CD4-positive, alpha-beta T cell treated with Interleukin-17A for 1 hour (primary cell): Measurements from ENCODE around the gene PRKAR1B.

Experiments used
- DNase-seq: peaks from one replicate; pipeline ENCODE4 v3.0.0-alpha.2; 2020

PRKAR1B gene

DNA sequence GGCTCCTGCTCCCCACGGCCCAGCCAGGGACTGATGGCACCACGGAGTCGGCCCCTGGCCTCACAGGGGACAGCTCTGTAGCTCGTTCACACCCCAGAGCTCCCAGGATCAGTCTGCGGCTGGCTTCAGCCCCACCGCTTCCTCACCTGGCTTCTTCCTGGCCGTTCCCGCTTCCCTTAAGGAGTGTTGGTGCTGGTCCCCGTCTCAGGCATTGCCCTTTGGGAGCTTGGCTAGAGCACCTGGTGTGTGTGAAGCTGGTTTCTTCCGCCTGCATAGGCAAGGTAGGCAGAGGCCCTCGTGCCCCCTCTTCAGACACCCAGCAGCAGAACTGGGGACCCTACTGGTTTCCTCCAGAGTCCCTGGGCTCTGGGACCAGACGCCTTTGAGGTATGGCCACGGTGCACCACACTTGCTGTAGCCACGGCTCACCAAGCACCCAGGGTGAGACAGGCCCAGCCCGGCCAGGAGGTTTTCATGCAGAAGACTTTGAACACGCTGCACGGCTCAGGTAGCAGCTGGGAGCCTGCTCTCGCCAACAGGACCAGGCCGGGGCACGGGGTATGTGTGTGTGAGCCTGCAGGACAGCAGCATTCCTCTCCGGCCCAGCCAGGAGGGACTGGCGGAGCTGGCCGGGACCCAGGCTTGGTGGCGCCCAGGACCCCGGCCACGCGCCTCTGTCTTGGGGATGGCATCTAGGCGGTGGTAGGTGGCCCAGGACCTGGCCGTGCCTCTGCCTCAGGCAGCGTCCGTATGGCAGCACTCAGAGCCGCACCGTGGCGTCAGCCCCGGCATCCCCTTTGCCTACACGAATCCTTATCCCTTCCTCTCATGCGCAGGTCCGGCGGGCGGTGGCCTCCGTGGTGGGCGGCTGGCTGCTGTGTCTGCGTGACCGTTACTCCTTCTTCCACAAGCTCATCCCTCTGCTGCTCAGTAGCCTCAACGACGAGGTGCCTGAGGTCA is 13.2 kb upstream of the PRKAR1B start:
- DNase-seq: no peak

DNA sequence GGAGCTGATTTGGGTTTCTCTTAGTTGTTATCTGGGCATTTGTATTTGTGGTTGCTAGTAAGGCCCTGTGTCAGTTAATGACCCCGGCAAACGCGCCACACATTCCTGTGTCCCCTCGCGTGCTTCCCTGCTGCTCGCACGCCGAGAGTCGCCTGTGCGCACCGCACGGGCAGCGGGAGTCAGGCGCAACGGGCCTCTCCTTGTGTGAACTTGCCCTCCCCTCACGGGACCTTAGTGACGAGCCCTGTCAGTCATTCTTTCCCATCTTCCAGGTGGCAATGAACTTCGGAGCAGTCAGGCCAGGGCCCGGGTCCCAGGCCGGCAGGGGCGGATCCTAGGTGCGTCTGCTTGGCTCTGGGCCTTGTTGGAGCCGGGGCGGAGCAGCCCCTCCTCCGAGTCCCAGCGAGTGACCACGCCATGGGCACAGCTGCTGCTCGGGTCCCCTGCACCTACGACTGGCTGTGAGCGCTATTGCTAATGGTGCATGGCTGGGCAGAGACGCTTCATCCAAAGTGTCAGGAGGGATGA is 12.4 kb upstream of the PRKAR1B start:
- DNase-seq: no peak

DNA sequence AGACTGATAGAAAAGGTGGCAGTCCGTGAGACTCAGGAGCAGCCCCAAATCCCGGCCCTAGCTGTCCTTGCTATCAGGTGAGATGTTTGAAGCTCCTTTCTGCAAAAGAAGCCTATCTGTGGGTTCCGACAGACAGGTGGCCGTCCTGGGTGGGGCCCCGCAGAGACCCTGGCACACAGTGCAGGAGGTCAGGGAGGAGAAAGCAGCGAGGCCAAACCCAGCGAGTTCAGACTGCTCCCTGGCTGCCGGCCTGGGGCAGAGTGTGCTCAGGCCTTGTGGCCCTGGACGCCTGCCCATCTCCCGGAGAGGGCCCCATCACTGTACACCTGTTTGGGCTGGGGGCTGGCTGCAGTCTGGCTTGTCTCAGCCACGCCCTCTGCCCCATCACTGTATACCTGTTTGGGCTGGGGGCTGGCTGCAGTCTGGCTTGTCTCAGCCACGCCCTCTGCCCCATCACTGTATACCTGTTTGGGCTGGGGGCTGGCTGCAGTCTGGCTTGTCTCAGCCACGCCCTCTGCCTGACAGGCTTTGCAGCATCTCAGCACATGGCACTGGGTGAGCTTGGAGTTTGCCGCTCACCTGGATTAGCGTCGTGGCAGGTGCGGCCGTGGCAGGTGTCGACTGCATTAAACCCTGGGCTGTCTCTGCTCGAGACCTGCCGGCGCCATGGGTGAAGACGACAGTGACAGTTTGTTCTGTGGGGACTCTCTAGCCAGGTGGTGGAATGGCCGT is 11.8 kb upstream of the PRKAR1B start:
- no peak for DNase-seq

DNA sequence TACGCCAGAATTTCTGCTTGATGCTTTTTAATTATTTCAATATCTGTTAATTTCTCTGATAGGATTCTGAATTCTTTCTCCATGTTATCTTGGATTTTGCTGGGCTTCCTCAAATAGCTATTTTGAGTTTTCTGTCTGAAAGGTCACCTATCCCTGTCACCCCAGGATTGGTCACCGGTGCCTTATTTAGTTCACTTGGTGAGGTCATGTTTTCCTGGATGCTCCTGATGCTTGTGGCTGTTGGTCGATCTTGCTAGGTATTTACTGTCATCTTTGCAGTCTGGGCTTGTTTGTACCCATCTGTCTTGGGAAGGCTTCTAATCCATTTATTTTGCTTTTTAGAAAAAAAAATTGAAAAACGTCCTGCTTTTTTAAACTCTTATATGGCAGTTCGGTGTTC is 11.2 kb upstream of the PRKAR1B start:
- DNase-seq: no peak

DNA sequence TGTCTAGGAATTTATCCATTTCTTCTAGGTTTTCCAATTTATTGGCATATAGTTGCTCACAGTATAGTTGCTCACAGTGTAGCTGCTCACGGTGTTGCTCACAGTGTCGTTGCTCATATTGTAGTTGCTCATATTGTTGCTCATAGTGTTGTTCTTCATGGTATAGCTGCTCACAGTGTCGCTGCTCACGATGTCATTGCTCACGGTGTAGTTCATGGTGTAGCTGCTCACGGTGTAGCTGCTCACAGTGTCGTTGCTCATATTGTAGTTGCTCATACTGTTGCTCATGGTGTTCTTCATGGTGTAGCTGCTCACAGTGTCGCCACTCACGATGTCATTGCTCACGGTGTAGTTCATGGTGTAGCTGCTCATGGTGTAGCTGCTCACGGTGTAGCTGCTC is 7.7 kb upstream of the PRKAR1B start:
- no peak for DNase-seq

DNA sequence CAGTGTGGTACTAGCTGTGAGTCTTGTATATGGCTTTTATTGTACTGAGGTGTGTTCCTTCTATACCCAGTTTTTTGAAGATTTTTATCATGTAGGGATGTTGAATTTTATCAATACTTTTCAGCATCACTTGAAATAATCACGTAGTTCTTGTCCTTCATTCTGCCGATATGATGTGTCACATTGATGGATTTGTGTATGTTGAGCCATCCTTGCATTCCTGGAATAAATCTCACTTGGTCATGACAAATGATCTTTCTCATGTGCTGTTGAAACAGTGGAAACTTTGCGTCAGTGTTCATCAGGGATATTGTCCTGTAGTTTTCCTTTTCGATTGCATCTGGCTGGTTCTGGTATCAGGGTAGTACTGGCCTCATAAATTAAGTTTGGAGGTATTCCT is 7.1 kb upstream of the PRKAR1B start:
- no peak for DNase-seq

DNA sequence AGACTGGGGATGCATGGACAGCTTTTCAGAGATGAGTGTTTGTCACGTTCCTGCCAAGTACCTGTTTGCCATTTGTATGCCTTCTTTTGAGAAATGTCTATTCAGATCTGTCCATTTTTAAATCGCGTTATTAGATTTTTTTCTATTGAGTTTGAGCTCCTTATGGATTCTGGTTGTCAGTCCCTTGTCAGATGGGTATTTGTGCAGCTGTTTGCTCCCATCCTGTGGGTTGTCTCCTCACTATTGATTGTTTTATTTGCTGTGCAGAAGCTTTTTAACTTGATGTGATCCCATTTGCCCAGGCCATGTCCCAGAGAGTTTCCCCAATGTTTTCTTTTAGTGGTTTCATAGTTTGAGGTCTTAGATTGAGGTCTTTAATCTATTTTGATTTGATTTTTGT is 5.5 kb upstream of the PRKAR1B start:
- no peak for DNase-seq

DNA sequence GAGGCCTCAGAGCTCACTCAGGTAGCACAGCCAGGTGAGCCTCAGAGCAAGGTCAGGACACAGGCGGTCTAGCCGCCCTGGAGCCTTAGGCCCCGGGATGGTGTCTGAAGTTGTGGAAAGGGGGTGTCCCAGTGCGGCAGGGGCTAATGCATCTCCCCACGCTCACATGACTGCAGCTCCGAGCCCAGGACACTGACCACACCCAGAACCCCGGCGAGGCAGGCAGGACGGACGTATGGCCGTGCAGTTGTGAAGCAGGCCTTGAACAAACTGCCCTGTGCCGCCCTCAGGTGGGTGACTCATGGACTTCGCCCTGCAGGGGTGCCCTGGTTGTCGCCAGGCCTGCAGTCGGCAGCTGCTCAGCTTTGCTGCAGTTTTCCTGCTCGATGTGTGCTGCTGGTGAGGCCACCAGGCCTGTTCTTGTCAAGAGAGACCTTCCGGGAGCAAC is 5.0 kb upstream of the PRKAR1B start:
- DNase-seq: peak; percentile 19

DNA sequence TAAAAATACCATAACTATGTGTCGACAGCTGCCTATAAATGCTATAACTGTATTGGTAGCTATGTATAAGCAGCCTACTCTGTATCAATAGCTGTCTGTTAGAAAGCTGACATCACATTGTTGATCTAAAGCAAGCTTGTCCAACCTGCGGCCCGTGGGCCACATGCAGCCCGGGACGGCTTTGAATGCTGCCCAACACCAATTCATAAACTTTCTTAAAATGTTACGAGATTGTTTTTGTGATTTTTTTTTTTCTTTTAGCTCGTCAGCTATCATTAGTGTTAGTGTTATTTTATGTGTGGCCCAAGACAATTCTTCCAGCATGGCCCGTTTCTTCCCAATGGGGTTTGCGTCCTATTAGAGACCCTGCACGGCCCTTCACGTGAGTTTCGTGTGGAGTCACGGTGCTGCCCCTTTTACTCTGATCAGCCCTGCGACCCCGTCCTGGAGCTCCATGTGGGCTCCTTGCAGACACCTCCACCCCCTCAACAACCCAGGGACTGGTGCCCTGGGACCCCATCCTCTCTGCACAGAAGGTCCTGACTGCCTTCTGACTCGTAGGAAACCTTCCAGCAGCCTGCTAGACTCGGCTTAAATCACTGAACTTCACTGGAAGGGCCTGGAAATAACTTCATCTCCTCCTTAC is 4.5 kb upstream of the PRKAR1B start:
- DNase-seq: no peak

DNA sequence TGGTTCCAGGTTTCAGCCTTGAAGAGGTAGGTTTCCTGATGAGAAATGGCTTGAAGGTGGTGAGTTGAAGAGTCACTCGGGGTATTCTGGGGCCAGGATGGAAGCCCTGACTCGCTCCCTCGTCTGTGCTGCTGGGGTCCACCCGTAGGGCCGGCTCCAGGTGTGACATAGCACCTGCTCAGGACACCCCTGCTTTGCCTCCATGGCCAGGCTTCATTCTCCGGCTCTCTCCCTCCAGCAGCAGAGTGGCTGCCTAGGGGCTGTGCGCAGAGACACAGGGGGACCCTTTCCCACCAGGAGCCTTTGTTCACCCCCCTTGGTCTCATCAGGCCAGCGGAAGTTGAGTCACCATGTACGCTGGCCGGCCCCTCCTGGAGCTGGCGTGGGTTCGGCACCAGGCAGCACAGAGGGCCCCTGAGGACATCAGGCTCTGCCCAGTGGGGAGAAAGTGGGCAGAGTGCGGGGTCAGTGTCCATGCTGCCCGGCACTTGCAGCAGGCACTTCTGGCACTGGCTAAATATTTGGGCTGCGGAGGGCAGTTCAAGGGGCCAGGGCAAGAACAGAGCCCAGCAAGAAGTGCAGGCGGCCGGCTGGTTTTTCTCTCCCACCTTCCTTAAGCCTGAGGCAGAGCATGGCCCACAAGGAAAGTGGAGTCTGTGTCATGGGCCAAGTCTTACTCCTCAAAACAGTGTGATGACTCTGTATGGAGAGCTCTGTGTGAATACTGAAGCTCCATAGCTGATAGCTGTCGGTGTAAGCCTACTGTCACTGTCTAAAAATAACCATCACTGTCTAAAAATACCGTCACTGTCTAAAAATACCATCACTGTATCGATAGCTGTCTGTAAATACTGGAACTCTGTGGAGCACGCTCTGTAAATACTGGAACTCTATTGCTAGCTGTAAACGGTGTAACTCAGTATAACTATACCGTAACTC is 3.7 kb upstream of the PRKAR1B start:
- DNase-seq: no peak

DNA sequence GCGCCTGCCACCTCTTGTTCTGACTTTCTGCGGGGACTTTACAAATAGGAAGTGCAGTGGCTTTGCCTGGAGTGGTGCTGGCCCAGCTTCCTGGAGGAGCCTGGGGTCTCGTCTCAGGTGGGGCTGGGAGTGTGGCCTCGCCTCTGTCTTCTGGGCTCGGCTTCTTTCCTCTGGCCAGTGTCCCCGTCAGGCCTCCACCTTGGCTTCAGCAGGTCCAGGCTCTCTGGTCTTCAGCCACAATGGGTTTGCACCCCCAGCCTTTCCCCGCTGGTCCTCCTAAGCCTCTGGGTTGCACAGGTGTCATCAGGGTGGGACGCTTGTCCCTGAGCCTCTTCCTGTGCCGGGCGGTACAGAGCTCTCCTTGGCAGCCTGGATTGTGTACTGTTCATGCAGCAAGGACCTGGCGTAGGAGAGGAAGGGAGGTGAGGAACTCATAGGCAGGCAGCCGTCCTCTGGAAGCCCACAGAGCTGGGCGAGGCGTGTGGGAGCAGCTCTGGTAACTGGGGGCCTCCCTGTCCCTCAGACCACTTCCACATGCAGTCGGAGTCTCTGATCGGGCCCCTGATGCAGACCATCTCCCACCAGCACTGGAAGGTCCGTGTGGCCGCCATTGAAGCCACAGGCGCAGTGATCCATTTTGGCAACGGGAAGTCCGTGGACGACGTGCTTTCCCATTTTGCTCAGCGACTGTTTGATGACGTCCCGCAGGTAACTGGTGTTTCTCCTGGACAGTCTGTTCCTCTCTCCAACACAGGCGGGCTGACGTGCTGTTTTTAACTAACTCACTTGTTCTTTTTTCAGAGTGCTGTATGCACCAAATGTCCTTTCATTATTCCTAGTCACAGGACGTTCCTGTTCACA is 2.3 kb upstream of the PRKAR1B start:
- no peak for DNase-seq

DNA sequence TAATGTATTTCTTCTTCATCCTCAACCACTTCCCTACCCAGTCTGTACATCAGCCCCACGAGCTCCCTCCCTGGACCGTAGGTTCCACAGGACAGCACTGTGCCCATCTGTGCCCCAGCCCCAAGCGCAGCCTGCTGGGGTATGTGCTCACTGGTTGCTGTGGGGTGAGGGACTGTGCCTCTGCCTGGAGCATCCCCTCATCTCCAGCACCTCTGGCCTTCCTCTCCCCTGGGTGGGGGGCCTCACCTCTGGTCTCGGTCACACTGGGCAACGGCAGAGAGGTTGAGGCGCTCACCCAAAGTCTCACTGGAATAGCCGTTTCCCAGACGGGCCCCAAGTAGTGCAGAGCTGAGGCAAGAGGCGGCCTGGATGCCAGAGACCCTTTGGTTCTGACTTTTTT is 1.5 kb upstream of the PRKAR1B start:
- no peak for DNase-seq

DNA sequence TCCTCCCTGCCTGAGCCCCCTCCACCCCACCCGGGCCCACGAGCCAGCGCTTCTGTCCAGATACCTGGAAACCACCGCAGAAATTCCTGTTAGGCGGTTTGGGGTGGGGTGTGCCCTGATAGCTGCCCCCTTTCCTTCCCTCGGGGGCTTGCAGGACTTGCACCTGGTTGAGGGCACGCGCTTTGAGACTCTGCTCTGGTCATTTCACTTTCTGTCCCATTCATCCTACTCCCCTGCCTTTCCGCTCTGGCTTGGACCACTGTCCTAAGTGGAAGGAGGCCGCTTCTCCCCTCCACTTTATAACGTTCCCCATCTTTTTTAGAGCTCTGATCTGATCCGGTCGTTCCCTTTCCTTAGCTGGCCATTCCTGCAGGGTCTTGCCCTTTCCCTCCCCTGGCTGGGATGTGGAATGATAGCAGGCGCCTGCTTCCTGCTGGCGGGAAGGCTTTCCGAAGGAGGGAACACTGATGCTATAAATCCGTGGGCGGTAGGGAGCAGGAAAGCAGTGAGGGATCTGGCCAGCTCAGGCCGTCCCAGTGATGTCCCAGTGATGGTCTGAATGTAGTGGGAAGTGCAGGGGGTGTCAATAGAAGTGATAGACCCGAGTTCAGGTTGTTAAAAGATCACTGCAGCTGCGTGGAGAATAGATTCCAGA is 852 bp upstream of the PRKAR1B start:
- DNase-seq: no peak

DNA sequence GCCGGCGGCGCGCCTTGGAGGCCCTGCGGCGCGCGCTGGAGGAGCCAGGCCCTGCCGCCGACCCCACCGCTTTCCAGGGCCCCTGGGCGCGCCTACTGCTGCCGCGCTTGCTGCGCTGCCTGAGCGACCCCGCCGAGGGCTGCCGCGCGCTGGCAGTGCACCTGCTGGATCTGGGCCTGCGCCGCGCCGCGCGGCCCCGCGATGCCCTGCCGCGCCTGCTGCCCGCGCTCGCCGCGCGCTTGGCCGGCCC is 302 bp downstream of the PRKAR1B start:
- DNase-seq: no peak

DNA sequence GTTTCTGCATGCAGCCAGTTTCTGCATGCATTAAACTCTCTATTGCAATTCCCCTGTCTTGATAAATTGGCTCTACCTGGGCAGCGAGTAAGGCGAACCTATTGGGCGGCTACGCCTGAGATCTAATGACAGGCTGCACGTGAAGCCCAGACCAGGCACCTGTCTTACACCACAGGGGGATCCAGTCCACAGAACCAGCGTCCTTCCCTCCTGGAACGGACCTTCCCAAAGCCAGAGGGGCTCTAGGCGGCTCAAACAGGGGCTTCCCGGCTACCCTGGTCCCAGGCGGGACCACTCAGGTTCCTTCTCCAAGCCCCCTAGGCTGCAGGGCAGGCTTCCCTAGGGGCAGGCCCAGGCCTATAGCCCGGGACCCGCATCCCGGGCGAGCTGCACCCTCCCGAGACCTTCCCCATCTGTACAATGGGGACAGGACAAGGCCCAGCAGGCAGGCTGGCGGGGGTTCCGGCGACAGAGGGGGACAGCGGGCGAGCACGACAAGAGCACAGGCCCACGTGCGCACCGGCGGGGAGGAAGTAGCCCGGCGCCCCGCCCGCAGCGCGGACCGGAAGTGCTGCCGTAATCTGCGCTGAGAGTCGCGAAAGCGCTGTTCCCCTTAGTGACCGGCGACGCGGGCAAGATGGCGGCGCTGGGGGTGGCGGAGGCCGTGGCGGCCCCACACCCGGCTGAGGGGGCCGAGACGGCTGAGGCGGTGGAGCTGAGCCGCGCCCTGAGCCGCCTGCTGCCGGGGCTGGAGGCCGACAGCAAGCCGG is 812 bp downstream of the PRKAR1B start, which contains the start of gene DNAAF5:
DNAAF5 (plus strand) TSS at position 616 of the 770 bp plus-strand sequence; CDS start at position 638, 22 bp downstream.
- DNase-seq: peak; percentile 87

DNA sequence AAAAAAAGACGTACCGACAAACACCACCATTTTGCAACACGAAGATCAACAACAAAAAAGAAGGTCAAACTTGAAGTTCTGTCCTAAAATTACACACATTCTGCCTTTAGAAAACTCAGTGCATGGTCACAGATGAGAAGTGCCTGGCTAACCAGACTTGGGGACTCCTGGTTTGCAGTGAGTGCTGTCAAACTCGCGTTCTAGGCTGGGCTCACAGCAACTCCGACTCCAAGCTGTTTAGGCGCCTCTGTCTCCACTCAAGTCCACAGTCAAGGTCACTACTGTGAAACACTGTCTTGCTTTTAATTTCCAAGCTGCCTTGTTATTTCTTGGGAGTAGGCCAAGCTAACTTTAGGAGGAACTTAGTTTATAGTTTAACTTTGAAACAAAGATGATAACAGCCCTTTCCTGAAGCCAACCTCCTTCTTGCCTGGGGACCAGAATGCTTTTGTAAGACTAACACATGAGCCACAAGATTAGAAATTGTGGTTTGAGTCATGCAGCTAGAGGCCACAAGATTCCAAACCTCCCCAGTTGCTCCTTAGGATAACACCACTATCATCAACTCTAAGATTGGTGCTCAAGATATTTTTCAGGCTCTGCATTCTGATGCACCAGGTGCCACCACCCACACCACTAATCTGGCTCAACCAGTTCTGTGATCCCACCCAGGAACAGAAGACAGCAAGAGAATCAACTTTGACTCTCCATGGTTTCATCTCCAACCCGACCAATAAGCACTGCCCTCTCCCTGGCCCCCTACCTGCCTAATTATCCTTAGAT is 1.7 kb downstream of the PRKAR1B start:
- DNase-seq: no peak

DNA sequence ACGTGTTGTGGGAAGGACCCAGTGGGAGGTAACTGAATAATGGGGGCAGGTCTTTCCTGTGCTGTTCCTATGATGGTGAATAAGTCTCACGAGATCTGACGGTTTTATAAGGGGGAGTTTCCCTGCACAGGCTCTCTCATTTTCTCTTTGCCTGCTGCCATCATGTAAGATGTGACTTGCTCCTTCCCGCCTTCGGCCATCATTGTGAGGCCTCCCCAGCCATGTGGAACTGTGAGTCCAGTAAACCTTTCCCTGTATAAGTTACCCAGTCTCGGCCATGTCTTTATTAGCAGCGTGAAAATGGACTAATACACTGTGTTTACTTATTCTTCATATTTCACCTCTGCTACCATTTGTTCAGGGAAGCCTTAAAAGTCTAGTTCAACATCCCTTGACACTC is 2.8 kb downstream of the PRKAR1B start:
- no peak for DNase-seq

DNA sequence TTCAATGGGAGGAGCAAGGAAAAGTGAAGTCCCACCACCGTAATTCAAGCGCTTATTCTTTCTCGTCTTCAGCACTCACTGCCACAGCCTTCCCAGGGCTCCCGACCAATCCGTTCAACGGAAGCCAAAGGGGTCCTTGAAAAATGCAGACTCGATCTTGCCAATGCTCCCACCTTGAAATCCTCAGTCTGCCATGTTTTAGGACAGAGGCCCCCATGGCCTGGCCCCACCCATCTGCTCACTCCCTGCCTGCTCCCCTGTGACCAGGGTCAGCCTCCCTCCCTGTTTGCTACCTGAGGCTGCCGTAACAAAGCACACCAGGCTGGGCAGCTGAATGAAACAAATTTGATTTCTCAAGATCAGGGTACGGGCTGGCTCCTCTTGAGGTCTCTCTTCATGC is 3.5 kb downstream of the PRKAR1B start:
- DNase-seq: no peak

DNA sequence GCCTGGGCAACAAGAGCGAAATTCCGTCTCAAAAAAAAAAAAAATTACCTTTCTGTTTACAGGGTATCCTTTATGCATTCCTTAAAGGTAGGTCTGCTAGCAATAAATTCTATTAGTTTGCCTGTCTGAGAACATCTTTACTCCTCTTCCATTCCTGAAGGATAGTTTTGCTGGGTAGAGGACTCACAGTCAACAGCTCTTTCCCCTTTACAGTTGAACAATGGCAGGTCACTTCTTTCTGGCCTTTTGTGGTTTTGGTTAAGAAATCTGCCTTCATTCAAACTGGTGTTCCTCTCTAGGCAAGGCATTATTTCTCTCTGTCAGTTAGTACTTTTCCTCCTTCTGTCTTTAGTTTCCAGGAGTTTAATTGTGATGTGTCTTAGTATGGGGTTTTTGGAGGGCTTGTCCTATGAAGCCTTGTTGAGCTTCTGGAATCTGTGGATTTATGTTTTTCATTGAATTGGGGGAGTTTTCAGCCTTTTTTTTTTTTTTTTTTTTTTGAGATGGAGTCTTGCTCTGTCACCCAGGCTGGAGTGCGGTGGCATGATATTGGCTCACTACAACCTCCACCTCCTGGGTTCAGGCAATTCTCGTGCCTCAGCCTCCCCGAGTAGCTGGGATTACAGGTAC is 5.3 kb downstream of the PRKAR1B start:
- DNase-seq: no peak
